Measurements from ENCODE around the gene KDM2B. TPM values are rescaled to one million over a fixed set of nuclear protein-coding genes. Genes with fewer than 3 reads are reported as not detected.

The KDM2B gene
- total and polyA plus RNA-seq, 2 donors (not counting 3 experiments of a cell fraction or from before 2014, with no cell fraction given), result 26.8 to 37.3 TPM

DNA sequence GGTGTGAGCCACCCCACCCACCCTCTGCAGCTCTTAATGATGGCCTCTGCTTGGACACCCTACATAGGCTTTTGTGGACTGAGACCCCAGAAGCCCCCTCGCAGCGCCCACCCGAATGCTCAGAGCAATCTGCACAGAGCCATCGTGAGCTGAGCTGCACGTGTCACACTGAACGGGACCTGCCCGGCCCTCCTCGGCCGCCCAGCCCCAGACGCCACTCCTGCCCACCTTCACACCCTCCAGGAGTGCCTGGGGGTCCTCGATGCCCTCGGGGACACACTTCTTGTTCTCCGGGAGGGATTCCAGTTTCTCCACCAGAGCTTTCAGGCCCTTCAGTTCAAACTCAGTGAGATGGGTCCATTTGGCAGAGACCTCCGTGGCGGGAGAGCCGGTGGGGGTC lies 71.5 kb downstream of the KDM2B start:
- Histone ChIP-seq H3K27ac (ENCODE audit: insufficient read depth, low read depth, low read length) (no peak overlapping the region), H3K9ac (replicated peaks; ENCODE audit: extremely low read depth, insufficient read depth, low read length) (no peak overlapping the region), H3K4me2 (ENCODE audit: insufficient read depth, low read length) (no peak overlapping the region), H3K9me1 (replicated peaks; ENCODE audit: control insufficient read depth, extremely low read depth, insufficient read depth, low read length) (no peaks in the 10 kb centered on the region), H3K4me3 (replicated peaks in 1 of 3; ENCODE audit: insufficient read depth in 1 of 3, low read depth in 1 of 3, low read length in 3 of 3) (no peak overlapping the region), H2AFZ (ENCODE audit: low read depth, low read length) (no peak overlapping the region), H3K36me3 (ENCODE audit: control insufficient read depth in 2 of 2, extremely low read depth in 1 of 2, insufficient read depth in 2 of 2, low read length in 2 of 2) (peaks cover 0 to 3% of the 10 kb centered on the region in 2 experiments), H3K79me2 (ENCODE audit: control insufficient read depth, insufficient read depth, low read length) (no peaks in the 10 kb centered on the region), H4K20me1 (replicated peaks; ENCODE audit: control insufficient read depth, extremely low read depth, insufficient read depth, low read length) (no peaks in the 10 kb centered on the region), H3K27me3 (ENCODE audit: control insufficient read depth in 2 of 2, insufficient read depth in 2 of 2, low read length in 2 of 2) (no peaks in the 10 kb centered on the region), H3K9me3 (replicated peaks; ENCODE audit: control insufficient read depth, insufficient read depth, low read length) (no peaks in the 10 kb centered on the region), H3K4me1 (ENCODE audit: control insufficient read depth, extremely low read depth, insufficient read depth, low read length) (no peaks in the 10 kb centered on the region)
- no peak for TF ChIP-seq EZH2 (IDR thresholded peaks at IDR 0.05; ENCODE audit: borderline replicate concordance, low read depth, low read length, severe bottlenecking)
- no peak for TF ChIP-seq MAX (IDR thresholded peaks at IDR 0.05; ENCODE audit: insufficient read depth, insufficient read length)
- no peak for TF ChIP-seq POLR2AphosphoS5 (IDR thresholded peaks at IDR 0.05; ENCODE audit: insufficient read depth, low read depth, low read length)
- TF ChIP-seq, protein P1, sequence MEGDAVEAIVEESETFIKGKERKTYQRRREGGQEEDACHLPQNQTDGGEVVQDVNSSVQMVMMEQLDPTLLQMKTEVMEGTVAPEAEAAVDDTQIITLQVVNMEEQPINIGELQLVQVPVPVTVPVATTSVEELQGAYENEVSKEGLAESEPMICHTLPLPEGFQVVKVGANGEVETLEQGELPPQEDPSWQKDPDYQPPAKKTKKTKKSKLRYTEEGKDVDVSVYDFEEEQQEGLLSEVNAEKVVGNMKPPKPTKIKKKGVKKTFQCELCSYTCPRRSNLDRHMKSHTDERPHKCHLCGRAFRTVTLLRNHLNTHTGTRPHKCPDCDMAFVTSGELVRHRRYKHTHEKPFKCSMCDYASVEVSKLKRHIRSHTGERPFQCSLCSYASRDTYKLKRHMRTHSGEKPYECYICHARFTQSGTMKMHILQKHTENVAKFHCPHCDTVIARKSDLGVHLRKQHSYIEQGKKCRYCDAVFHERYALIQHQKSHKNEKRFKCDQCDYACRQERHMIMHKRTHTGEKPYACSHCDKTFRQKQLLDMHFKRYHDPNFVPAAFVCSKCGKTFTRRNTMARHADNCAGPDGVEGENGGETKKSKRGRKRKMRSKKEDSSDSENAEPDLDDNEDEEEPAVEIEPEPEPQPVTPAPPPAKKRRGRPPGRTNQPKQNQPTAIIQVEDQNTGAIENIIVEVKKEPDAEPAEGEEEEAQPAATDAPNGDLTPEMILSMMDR (IDR thresholded peaks at IDR 0.05; ENCODE audit: extremely low read depth in 1 of 2, insufficient read depth in 1 of 2, low read depth in 1 of 2, low read length in 2 of 2), result no peak
- TF ChIP-seq JUN (IDR thresholded peaks at IDR 0.05; ENCODE audit: borderline replicate concordance, insufficient read depth, insufficient read length, low read depth), result no peak
- TF ChIP-seq FOS (IDR thresholded peaks at IDR 0.05; ENCODE audit: borderline replicate concordance, insufficient read depth, low read length), result no peak
- TF ChIP-seq GATA2 (IDR thresholded peaks at IDR 0.05; ENCODE audit: insufficient read depth, insufficient read length, low read depth, low read length), result no peak
- TF ChIP-seq MYC (IDR thresholded peaks at IDR 0.05; ENCODE audit: low read depth, low read length), result no peak
- TF ChIP-seq POLR2A (IDR thresholded peaks at IDR 0.05; ENCODE audit: low read depth, low read length), result no peak
- ChIA-PET CTCF (interaction anchor here (1.2 to 1.8 kb wide), 3 partner anchors 14 to 43 kb away, joined by 3 to 5 read pairs (median 5); no protein-coding TSS in a partner anchor), POLR2A (no interaction called here)
- BruUV-seq (replicated peaks), result no TSS peak
- intact Hi-C loops (cut with micrococcal nuclease), result no loop called here
- FAIRE-seq (no peak), DNase-seq (ENCODE audit: low read depth, low spot score) (no peak)
- dilution Hi-C loops (cut with MboI; ENCODE audit: extremely low pct_ligation_motif_present, low sequenced_read_pairs), result no loop called here
